Measurements from ENCODE around the gene JUN. TPM values are rescaled to one million over a fixed set of nuclear protein-coding genes. Genes with fewer than 3 reads are reported as not detected.

JUN gene
- total RNA-seq, 4 donors from 2014 or later, result 137 to 458 (median 151) TPM

GRCh38 chr1:58755468-58755872, 28.4 kb downstream of the JUN start:
- DNase-seq (ENCODE audit: low spot score in 2 of 2), result peak in 1 of 2 donors; percentile 69
- WGBS, result 6% methylated on average over 5 of the region's 6 CpGs
- no peaks in the 10 kb centered on the region for H3K27me3 ChIP-seq
- H3K27ac ChIP-seq, result peak overlapping the region; percentile 69
- peaks cover 41% of the 10 kb centered on the region for H3K4me1 ChIP-seq
- H3K9me3 ChIP-seq, result no peaks in the 10 kb centered on the region
- H3K36me3 ChIP-seq, result no peaks in the 10 kb centered on the region
- no peak overlapping the region for H3K4me3 ChIP-seq
- TF ChIP-seq POLR2AphosphoS5 (IDR thresholded peaks at IDR 0.05) (peak in 1 of 3 donors; percentile 7), POLR2A (IDR thresholded peaks at IDR 0.05) (no peak)

- peak overlapping the region; percentile 69 for H3K27ac ChIP-seq
- no peak for TF ChIP-seq CTCF (IDR thresholded peaks at IDR 0.05)
- no peak for TF ChIP-seq POLR2AphosphoS5 (IDR thresholded peaks at IDR 0.05)
- TF ChIP-seq POLR2A (IDR thresholded peaks at IDR 0.05), result no peak
- TF ChIP-seq EP300 (IDR thresholded peaks at IDR 0.05), result no peak
- H3K4me3 ChIP-seq, result no peak overlapping the region
- no peak for DNase-seq (ENCODE audit: low spot score in 2 of 2)
- 55% methylated on average over 7 of the region's 7 CpGs for WGBS
- no peaks in the 10 kb centered on the region for H3K9me3 ChIP-seq
- no peaks in the 10 kb centered on the region for H3K36me3 ChIP-seq
- peaks cover 41% of the 10 kb centered on the region for H3K4me1 ChIP-seq
- no peaks in the 10 kb centered on the region for H3K27me3 ChIP-seq
Measured at GRCh38 chr1:58754683-58755467, 29.0 kb downstream of the JUN start.

GRCh38 chr1:58754073-58754613, 29.7 kb downstream of the JUN start:
- peak overlapping the region; percentile 69 for H3K27ac ChIP-seq
- H3K4me3 ChIP-seq, result no peak overlapping the region
- WGBS, result 91% methylated on average over 3 of the region's 3 CpGs
- no peaks in the 10 kb centered on the region for H3K36me3 ChIP-seq
- H3K27me3 ChIP-seq, result no peaks in the 10 kb centered on the region
- H3K9me3 ChIP-seq, result no peaks in the 10 kb centered on the region
- no peak for DNase-seq (ENCODE audit: low spot score in 2 of 2)
- no peak for TF ChIP-seq CTCF (IDR thresholded peaks at IDR 0.05)
- TF ChIP-seq POLR2AphosphoS5 (IDR thresholded peaks at IDR 0.05), result no peak
- no peak for TF ChIP-seq POLR2A (IDR thresholded peaks at IDR 0.05)
- no peak for TF ChIP-seq EP300 (IDR thresholded peaks at IDR 0.05)
- peaks cover 41% of the 10 kb centered on the region for H3K4me1 ChIP-seq

- no peak for TF ChIP-seq CTCF (IDR thresholded peaks at IDR 0.05)
- TF ChIP-seq POLR2AphosphoS5 (IDR thresholded peaks at IDR 0.05), result no peak
- no peak for TF ChIP-seq EP300 (IDR thresholded peaks at IDR 0.05)
- TF ChIP-seq POLR2A (IDR thresholded peaks at IDR 0.05), result no peak
- 68% methylated on average over 4 of the region's 4 CpGs for WGBS
- H3K9me3 ChIP-seq, result no peaks in the 10 kb centered on the region
- peaks cover 41% of the 10 kb centered on the region for H3K4me1 ChIP-seq
- peak overlapping the region; percentile 76 for H3K27ac ChIP-seq
- no peaks in the 10 kb centered on the region for H3K36me3 ChIP-seq
- no peak for DNase-seq (ENCODE audit: low spot score in 2 of 2)
- H3K27me3 ChIP-seq, result no peaks in the 10 kb centered on the region
- no peak overlapping the region for H3K4me3 ChIP-seq
Measured at GRCh38 chr1:58753431-58753866, 30.4 kb downstream of the JUN start.

GRCh38 chr1:58749646-58750045, 34.2 kb downstream of the JUN start:
- no peak overlapping the region for H3K27ac ChIP-seq
- no peaks in the 10 kb centered on the region for H3K27me3 ChIP-seq
- H3K4me3 ChIP-seq, result no peak overlapping the region
- TF ChIP-seq CTCF (IDR thresholded peaks at IDR 0.05), result no peak
- no peak for TF ChIP-seq EP300 (IDR thresholded peaks at IDR 0.05)
- no peak for TF ChIP-seq POLR2A (IDR thresholded peaks at IDR 0.05)
- no peak for TF ChIP-seq POLR2AphosphoS5 (IDR thresholded peaks at IDR 0.05)
- H3K36me3 ChIP-seq, result no peaks in the 10 kb centered on the region
- H3K9me3 ChIP-seq, result no peaks in the 10 kb centered on the region
- H3K4me1 ChIP-seq, result peaks cover 33% of the 10 kb centered on the region
- no peak for DNase-seq (ENCODE audit: low spot score in 2 of 2)
- WGBS, result 100% methylated on average over 1 of the region's 1 CpG
